T-helper 2 cell (primary cell): Measurements from ENCODE around the gene CNTNAP2.

ENCODE experiments used
- DNase-seq, 5 experiments: peaks; one replicate each; pipeline versions ENCODE4 v3.0.0 to v3.0.0-alpha.2; 2012 to 2022

Gene CNTNAP2

DNA sequence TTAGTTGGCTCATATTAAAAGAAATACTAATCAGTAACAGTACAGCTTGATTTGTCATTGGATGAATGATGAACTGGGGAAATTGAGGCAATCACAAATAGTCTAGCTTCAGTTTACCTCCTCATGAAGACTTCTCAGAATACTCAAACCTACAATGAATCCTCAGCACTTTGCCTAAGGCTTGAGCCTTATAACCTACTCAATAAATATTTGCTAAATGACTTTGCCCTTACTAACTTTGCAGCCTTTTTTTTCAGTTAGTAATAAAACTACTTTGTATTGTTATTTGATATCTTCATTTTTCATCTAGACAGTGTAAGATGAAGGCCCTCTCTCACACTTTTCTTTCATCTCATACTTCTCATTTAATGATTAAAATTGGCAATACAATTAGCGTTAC is 1311.5 kb downstream of the CNTNAP2 start:
- no peak for DNase-seq

DNA sequence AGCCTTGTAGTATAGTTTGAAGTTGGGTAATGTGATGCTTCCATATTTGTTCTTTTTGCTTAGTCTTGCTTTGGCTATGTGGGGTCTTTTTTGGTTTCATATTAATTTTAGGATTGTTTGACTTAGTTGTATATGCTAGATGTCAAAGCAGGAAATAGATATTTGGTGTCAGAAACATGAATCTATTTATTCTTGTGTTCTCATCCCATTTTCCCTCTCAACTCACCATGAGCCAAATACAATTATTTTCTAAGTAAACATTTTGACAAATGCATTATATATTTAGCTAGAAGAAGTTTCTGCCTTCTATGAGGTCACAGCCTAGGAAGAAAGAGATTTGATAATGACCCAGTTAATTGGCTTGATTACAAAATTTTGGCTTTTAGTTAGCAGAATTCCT is 1313.4 kb downstream of the CNTNAP2 start:
- no peak for DNase-seq

DNA sequence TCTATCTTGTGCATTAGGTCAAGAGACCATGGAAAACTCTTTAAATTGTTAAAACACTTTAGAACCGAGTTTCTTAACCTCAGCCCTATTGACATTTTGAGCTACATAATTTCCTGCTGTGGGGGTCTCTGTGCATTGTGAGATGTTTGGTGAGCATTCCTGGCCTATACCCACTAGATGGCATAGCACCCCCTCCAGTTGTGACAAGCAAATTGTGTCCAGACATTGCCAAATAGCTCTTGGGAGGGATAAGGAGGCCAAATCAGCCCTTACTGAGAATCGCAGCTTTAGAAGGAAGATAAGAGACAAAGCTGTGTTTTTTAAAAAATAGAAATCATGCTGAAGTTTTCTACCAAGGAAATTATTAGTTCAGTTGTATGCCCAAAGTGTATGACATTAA is 1315.5 kb downstream of the CNTNAP2 start:
- no peak for DNase-seq

DNA sequence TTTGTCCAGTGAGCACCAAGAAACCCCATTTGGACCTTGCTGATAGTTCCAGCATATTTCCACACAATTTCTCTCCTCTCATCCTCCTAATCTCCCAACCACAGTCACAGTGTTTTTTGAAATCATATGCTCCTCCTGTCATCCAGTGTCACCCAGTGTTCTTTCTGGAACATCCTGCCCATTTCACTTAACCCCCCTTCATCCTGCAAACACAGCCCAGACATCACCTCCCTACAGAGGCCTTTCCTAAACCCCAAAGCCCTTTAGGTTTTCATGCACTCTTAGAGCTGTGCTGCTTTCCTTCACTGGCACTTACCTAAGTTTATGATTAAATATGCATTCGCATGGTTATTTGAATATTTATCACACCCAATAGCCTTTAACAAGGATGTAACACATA is 1316.0 kb downstream of the CNTNAP2 start:
- DNase-seq: no peak

DNA sequence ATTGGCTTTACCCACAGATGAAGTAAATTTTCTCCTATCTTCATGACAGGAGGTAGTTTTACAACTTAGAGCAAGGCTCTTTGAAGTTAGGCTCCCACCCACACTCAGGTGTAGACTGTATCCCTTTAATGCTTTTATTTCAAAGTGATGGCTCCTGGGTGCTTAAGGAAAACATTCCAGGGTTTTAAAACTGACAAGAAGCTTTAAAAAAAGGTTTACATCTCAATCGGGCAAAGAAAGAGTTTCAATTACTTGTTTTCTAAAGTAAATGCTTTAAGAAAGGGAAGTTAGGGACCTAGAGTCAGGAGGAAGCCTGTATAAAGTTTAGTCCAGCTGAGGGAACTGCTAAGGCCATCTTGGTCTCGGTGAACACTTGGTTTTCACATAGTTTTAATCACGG is 1320.1 kb downstream of the CNTNAP2 start:
- no peak for DNase-seq

DNA sequence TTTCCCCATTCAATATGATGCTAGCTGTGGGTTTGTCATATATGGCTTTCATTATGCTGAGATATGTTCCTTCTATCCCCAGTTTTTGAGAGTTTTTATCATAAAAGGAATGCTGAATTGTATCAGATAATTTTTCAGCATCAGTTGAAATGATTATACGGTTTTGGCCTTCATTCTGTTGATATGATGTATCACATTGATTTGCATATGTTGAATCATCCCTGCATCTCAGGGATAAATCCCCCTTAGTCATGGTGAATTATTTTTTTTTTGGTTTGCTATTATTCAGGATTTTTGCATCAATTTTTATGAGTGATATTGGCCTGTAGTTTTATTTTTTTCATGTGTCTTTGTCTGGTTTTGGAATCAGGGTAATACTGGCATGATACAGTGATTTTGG is 1321.6 kb downstream of the CNTNAP2 start:
- no peak for DNase-seq

DNA sequence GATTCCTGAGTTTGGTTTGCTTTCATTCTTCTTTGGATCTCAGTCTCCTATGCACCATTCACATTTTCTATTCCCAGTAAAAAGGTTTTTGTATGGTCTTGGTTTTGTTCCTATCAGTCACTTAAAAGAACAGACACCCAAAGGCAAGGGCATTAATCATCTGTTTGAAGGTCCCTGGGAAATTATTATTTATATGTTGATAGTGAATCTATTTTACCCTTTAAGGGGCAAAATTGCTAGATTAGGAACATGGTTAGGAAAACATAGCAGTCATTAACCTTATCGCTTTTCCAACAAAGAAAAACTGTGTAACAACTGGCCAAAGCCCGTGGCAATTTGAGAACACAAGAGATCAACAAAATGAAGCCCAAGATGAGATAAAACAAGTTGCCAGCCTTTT is 1327.3 kb downstream of the CNTNAP2 start:
- no peak for DNase-seq

DNA sequence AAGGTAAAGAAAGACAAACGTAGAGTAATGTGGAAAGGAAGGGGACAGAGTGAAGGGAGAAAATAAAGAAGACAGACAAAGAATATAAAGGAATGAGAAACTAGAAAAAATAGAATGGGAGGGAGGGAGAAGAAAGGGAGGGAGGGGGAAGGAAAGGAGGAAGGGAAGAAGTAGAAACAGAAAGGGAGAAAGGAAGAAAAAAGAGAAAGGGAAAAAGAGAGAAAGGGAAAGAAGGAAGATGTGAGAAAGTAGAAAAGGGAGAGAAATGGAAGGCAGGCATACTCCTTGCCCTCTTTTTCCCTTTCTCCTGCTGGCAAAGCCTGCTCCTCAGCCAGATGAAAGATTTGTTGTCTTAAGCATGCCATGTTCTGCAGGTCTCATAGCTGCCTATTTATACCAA is 1336.2 kb downstream of the CNTNAP2 start:
- DNase-seq: no peak

DNA sequence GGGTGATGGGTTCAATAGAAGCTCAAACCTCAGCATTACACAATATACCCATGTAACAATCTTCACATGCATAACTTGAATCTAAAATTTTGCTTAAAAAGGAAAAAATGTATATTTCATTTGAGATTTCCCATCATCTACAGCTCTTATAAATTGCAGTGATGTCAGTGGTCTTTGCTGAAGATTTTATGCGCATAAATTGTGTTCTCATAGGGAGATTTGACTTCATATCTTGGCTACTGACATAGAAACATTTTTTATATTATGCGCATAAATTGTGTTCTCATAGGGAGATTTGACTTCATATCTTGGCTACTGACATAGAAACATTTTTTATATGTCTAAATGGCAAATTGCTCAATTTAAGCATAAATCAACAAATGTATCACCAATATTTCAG is 1348.6 kb downstream of the CNTNAP2 start:
- no peak for DNase-seq

DNA sequence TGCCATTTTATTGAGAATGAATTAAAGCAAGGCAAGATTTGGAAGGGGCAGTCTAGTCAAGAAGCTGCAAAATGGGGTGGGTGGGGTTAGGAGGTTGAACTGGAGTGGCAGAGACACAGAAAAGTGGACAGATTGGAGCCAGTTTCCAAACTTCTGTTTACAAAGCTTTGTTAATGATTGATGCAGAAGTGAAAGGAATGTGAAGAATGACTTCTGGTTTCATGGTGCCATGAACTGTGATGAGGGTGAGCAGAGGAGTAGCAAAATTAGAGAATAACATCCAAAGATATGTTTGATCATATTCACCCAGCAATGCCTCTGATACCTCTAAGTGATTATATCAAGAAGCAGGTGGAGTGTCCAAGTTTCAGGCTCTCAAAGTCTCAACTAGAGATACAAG is 1356.0 kb downstream of the CNTNAP2 start:
- DNase-seq: no peak

DNA sequence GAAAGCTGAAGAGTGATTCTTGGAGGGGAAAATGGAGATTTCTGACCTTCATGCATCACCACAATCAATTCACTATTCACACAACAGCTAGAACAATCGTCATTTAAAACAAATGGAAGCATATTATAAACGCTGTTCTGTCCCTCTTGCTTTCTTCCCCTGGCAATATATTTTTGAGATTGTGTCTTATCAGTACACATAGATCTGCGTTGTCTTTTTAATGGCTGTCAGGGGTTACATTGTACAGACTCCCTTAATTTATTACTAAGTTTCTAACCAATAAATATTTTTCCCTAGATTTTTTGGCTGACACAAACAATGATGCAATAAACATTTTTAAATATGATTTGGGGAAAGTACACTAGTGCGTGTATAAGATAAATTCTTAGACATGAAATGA is 1358.3 kb downstream of the CNTNAP2 start:
- DNase-seq: no peak

DNA sequence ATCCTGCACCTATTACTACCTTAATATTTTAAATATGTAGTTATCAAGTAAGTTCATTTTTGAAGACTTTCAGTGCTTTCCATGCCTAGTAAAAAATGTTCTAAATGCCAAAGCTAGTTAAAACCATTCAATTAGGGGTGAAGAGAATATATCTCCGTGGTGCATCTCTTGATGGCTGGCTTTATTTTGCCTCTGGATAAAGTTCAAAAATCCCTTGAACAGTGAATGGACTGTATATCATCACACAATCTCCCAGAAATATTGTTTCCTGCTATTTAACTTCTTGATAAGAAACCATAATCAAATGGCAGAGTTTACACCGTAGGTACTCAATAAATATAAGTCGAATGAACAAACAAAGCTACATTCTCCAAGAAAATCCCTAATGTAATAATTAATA is 1360.9 kb downstream of the CNTNAP2 start:
- DNase-seq: no peak

DNA sequence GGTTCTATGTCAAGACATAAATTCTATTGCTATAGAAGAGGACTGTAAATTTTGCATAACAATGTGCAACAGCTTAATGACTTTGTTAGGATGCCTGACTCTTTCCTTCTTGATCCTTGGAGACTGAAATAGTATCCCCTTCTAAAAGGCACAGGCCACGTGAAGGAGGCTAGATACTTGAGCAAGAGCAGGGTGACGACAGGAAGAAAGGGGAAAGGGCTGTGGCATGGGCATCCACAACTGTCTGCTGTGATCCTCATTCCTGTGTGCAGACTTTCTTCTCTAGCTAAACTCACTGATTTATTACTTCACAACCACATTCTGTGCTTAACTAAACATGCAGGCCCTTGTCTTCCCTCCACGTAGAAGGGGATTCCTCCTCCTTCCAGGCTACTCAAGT is 1362.2 kb downstream of the CNTNAP2 start:
- DNase-seq: no peak

DNA sequence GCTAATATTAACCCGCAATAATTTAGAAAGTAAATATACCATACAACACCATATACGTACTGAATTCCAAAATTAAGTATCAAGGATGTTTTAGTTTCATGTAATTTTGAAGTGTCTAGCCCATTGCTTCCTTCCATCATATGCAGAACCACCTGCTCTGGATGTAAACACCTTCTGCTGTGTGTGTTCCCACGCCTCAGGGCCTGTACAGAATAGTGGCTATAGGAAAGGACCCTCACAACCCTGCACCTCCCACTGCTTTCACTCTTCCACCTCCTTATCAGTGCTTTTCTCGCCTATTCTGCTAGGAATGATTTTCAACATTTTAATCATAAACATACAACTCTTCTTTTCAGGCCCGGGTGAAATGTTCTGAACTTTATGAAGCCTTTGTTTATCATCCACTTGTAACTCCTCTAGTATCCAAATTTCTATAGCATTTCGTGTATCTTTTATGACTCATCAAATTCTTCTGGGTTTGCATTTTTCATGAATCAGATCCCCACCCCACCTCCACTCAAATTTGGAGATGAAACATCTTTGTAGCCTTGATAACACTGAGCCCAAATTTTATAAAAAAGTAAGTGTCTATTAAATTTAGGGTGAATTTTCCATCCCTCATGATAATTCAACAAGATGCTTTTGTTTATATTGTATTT is 1367.2 kb downstream of the CNTNAP2 start:
- DNase-seq: no peak

DNA sequence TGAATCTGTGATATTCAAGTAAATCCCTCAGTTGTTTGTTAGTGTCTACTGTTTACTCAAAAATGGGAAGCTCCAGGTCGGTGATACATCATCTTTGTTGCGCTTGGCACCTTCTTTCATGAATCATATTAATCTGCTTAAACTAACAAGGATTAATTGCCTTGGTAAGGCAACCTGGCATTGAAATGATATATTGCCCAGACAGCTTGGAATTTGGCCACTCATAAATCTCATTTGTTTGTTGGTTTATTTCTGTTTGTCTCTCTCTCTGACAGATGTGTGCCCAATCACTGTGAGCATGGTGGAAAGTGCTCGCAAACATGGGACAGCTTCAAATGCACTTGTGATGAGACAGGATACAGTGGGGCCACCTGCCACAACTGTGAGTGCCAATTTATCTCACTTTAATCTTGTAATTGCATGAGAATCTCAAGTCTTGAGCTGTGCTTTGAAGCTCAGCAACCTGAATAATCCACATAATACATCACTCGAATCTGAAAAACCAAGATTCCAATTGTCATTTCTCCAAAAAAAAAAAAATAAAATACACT is 1369.1 kb downstream of the CNTNAP2 start:
- no peak for DNase-seq

DNA sequence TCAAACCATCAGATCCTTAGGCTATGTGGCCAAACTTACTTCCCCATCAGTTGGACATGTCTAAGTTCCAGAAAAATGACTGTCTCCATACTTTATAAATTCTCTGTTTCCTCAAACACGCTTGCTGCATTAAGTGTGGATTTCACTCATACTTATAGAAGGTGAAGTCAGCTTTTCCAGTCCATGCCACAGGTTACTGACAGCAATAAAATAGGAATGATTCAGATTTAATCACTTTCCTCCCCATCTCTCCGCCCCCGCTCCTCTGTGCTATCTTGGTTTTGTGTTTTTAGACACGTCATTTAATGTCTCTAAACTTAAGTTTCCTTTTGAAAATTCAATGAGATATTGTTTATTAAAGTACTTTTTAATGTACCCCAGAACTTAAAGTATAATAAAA is 1376.0 kb downstream of the CNTNAP2 start:
- no peak for DNase-seq

DNA sequence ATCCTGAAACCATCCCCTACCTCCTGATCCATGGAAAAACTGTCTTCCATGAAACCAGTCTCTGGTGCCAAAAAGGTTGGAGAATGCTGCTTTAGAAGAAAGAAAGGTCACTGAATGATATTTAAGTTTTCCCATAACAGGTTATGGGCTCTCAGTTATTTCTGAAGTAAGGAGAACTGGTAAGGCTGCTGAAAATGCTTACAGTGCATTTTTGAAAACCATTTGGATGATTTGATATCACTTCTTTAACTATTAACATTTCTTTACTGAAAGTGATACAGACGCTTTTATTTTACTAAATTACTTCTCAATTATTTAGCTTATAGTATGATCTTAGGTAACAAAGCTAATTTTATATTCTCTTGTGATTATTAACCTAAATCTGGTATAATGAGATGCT is 1379.6 kb downstream of the CNTNAP2 start:
- no peak for DNase-seq

DNA sequence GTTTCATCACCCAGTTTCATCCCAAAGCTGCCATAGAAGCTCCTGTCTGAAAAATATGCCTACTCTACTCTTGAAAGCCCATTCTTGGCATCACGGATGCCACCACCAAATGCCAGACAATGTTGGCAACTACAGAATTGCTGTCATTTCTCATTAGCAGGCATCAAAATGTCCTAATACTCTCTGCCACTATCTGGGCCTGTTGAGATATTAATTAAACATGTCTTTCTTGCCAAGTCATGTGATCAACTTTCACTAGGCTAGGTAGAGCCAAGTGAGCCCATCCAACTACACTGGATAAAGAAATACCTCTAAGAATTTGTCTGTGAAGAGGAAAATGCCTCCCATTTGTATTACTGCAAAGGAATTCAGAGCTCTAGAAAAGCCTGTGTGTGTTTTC is 1380.6 kb downstream of the CNTNAP2 start:
- no peak for DNase-seq

DNA sequence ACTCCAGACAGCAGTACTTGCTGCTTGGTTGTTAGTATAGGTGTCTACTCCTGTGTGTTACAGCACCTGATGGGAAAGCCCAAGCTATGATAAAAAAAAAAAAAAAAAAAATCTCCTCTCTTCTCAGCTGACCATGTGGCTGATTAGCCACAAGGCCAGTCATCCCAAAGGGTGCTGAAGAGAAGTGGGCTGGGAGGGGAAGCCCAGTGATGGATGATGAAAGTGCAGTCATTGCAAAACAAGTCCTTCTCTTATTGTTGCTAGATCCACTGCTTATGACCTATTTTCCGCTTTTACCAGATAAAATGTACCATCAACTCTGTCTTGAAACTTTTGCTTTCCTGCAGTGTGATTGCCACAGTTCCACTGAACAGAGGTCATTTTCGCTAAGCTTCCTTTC is 1381.5 kb downstream of the CNTNAP2 start:
- no peak for DNase-seq

DNA sequence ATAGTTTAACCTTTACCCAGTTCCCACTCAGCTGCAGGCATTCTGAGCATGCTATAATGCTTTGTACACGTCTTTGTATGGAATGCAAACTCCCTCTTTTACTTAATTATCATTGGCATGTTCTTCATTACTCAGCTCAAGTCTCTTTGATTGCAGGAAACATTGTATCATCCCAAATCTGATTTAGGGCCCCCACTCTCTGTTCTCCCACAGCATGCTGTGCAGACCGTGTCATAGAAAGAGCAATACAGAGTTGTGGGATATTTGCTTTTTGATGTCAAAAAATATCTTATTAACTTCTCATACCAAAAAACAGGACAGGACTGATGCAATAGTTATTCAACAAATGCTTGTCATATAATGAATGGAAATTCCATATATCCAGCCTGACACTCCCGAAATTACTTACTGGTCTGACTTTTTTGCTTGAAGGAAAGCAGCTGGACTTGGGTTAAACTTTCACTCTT is 1392.5 kb downstream of the CNTNAP2 start:
- no peak for DNase-seq

DNA sequence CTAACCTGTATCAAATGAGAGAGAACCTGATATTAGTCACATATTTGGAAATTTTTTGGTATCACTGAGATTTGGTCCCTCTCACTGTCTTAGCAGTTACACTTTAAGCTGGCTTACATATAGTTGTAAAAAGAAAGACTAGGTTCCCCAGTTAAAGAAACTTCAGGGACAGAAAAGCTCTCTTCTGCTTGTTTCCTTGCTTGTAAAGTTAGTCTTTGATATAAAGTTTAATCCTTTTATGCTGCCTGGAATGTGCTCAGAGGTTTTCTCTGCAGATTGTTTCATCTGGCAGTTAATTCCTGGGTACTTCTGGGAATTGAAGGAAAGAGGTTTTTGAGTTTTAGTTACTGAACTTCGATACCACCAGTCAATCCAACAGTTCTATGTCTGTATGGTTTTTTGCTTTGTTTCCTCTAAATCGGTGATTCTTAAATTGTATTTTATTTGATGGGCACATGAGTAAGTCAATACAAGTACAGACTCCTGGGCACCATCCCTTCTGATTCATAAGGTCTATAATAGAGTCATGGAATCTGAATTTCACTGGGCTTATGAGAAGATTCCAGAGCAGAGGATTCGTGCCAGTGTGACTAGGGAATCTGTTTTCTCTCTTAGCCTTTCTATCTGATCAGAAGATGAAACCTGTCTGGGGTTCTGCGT is 1393.1 kb downstream of the CNTNAP2 start:
- no peak for DNase-seq

DNA sequence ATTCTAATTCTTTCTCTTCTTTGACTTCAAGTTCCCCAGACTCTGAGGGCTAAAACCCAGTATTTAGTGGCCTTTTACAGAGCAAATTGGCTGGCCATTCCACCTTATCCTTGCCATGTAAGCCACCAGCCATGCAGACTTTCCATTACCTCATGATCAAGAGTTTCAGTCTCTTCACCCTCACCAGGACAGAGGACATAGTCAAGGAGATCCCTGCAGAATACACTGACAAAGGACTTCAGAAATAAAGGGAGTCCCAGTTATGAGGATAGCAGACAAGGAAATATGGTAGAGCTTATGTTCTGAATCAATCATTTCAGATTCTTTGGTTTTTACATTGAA is 1393.6 kb downstream of the CNTNAP2 start:
- DNase-seq: no peak

DNA sequence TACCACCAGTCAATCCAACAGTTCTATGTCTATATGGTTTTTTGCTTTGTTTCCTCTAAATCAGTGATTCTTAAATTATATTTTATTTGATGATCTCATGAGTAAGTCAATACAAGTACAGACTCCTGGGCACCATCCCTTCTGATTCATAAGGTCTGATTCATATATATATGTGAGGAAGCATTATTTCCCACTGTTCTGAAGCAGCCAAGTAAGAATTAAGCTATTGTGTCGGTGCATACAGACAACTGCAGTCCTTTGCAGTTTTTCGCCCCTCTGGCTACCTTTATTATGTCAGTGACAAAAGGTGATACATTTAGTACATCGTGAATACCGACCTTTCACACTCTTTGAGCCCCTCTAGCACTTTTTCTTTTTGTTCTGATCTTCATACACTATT is 1394.3 kb downstream of the CNTNAP2 start:
- no peak for DNase-seq

DNA sequence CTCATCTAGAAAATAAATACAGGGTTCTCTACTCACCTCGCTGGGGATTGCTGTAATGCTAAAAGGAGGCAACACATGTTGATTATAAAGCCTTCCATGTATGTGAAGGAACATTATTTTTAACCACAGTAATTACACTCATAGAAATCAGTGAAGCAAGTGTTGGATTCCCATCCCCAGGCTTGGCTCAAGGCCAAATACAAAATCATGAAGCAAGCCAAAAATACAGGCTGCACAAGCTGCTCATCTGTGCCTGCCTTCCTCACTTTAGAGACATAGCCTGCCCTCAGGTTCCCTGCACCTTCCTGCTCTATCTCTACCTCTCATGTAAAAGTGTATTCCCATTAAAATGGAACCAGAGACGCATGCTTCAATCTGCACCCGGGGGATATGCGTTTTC is 1396.8 kb downstream of the CNTNAP2 start:
- no peak for DNase-seq

DNA sequence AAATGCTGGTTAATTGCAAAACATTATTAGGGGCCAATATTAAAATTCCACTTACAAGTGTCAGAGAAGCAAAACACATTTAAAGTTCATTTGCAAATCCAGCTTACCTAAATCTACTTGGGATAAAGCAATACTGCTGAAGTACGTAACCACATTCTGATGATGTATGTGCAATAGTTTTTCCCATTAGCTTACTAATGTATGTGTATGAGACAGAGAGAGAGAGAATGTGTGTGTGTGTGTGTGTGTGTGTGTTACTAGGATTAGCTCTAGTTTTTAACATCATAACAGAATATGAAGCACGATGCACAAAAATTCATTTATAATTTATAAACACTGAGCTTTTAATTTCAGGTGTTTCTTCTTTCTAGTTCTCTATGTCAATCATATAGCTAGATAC is 1399.8 kb downstream of the CNTNAP2 start:
- DNase-seq: no peak
